LNCaP clone FGC (cell line): ENCODE data around the gene DHRS4.
"Not testable (repeated sequence)": the region's sequence is repeated elsewhere in the genome, so short reads cannot be mapped to it uniquely, and the experiment has no call there.

Source experiments
- DNase-seq: peaks from one replicate; pipeline ENCODE4 v3.0.0-alpha.2; 2011; ENCODE audit warnings: low read depth
- H3K4me3 ChIP-seq: 2 replicates; pipeline ENCODE4 v1.5.1; 2011; ENCODE audit warnings: mild to moderate bottlenecking, low read depth, low read length, control low read depth
- CTCF ChIP-seq: IDR thresholded peaks from 2 replicates; pipeline ENCODE4 v1.5.1; 2012; ENCODE audit warnings: mild to moderate bottlenecking; ENCODE audit not compliant: control insufficient read depth, insufficient read depth; ENCODE audit errors: extremely low read depth

Gene DHRS4

DNA sequence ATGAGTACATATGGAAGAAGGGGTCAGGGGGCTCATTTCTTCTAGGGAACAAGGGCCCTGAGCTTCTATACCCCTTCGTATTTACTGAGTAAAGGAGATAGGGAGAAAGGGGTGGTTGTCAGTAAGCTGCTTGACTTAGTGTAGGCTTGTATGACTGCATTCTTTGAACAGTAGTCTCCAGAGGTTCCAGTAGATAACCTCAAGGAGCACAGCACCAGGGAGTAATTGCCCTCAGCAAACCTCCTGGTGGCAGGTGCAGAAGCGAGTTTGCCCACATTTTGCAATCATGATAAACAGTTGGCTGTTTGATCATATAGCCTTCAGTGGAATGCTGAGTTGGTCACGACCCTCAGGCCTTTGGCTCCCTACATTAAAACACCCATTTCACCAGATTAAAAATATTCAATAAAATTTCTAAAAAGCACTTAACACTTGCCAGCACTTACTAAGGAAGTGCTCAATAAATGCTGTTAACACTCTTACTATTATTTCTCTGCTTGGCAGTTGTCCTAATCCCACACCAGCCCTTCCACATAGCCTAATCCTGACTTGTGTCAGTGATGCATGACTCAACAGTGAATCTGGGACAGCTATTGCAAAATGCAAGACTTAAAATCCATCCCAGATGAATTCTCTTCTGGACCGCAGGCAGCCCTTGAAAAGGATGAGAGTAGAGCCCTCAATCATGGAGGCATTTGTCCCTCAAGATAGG is 31.5 kb downstream of the DHRS4 start:
- no peak for DNase-seq
- no peak overlapping the region for H3K4me3 ChIP-seq
- TF ChIP-seq CTCF: no peak

- not testable (repeated sequence) for H3K4me3 ChIP-seq, DNase-seq
Measured at GRCh38 chr14:23988223-23988606, 34.6 kb downstream of the DHRS4 start.

DNA sequence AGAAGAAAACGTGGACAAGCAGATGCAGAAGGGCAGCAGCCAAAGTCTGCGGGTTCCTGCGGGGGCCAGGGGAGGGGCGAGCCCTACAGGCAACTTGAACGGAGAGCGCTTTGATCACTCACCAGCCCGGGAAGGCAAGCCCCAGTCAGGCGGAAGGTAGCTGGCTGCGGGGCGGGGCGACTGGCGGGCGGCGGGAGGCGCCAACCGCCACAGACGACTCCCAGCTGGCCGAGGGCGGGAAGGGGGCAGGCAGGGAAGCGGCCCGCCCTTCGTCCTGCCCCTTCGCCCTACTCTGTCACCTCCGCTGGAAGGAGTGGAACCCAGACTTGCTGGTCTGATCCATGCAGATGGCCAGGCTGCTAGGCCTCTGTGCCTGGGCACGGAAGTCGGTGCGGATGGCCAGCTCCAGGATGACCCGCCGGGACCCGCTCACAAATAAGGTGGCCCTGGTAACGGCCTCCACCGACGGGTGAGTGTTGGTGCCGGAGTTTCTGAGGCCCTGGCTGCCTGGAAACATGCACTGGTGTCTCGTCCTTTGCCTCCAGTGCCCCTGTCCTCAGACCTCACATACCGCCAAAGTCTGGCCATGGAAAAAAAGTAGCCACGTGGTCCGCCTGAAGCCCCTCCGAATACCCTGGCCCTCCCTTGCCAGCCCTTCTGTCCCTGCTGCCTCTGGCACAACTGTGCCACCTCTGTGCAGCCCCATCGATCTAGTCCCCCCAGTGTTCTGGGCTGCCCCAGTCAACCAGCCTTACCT is 35.2 kb downstream of the DHRS4 start, which contains the start of gene DHRS4L2:
TSS of gene DHRS4L2 (plus strand) at position 323 of the 757 bp plus-strand sequence. CDS start at position 342, 19 bp downstream.
- peak within 1 kb of the TSS; percentile 10; the same call in 1 of the 2 replicates for H3K4me3 ChIP-seq
- not testable (repeated sequence) for DNase-seq

- DNase-seq, H3K4me3 ChIP-seq: not testable (repeated sequence)
Measured at GRCh38 chr14:23989734-23990445, 36.3 kb downstream of the DHRS4 start.

GRCh38 chr14:23990961-23991360 is 37.4 kb downstream of the DHRS4 start:
- not testable (repeated sequence) for DNase-seq, H3K4me3 ChIP-seq

- DNase-seq, H3K4me3 ChIP-seq: not testable (repeated sequence)
Measured at GRCh38 chr14:23993042-23993441, 39.5 kb downstream of the DHRS4 start.

GRCh38 chr14:23996009-23996408 is 42.4 kb downstream of the DHRS4 start:
- not testable (repeated sequence) for DNase-seq, H3K4me3 ChIP-seq

DNA sequence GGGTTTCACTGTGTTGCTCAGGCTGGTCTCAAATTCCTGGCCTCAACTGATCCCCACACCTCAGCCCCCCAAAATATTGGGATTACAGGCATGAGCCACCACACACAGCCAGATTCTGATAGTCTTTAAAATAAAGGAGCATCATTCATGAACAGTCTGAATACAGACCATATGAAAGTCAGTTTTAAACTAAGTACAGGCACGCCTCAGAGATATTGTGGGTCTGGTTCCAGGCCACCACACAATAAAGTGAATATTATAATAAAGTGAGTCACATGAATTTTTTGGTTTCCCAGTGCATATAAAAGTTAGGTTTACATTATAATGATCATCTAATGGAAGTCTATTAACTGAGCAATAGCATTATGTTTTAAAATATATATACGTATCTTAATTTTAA is 43.3 kb downstream of the DHRS4 start:
- H3K4me3 ChIP-seq, DNase-seq: not testable (repeated sequence)

GRCh38 chr14:23999640-24000039 is 46.1 kb downstream of the DHRS4 start:
- not testable (repeated sequence) for H3K4me3 ChIP-seq, DNase-seq

DNA sequence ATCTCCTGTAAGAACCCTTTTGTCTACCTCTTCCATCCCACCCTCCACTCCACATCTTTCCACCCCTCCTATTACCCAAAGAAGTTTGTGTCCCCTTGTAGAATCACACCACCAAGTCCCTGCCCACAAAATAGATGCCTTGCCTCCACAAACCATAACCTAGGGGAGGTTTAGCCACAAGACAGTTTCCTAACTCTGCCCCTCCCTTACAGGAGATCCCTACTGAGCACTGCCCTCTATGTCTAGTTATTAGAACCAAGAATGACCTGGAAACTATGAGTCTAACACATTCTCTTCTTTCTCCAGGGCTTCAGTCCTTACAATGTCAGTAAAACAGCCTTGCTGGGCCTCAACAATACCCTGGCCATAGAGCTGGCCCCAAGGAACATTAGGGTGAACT is 47.5 kb downstream of the DHRS4 start:
- DNase-seq, H3K4me3 ChIP-seq: not testable (repeated sequence)

- DNase-seq: not testable (repeated sequence)
Measured at GRCh38 chr14:24001679-24002078, 48.1 kb downstream of the DHRS4 start.

DNA sequence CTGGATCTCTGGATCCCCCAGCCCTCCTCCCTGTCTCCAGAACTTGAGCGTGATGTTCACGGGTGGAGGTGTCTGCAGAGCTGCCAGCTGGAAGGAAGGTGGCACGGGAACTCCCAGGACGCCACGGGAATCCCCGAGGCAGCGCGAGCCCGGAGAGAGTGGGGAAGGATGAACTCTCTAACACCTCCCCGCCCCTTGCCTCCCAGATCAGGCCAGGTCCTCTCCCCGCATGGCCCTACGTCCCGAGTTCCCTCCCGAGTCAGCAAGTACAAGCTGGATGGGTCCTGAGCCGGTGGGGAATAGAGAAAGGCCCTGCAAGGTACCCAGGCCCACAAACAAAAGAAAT is 52.9 kb downstream of the DHRS4 start:
- H3K4me3 ChIP-seq: peak overlapping the region; percentile 50; the same call in 1 of the 2 replicates

More at GRCh38 chr14:24001679-24002078, 48.1 kb downstream of the DHRS4 start:
- H3K4me3 ChIP-seq: not testable (repeated sequence)

GRCh38 chr14:24006817-24007652 is 53.5 kb downstream of the DHRS4 start:
- DNase-seq: not testable (repeated sequence)
- H3K4me3 ChIP-seq: peak overlapping the region; percentile 50

More for the DNA sequence above, 52.9 kb downstream of the DHRS4 start:
- DNase-seq: not testable (repeated sequence)
